Gastroesophageal sphincter (tissue), 3 donors: ENCODE data around the gene ENG.

Source experiments
- CTCF ChIP-seq, 4 experiments: fragments of 200-600 bp in 2 of 4; fragments of 450-650 bp in 2 of 4; sonication (generic) in 1 of 4; IDR thresholded peaks; one replicate each; pipeline ENCODE4 v1.5.1; 2017 to 2019; ENCODE audit warnings: antibody characterized with exemption in 4 of 4, mild to moderate bottlenecking in 2 of 4, moderate library complexity in 2 of 4
- POLR2A ChIP-seq, 2 donors: fragments of 450-650 bp; IDR thresholded peaks; one replicate each; pipeline ENCODE4 v1.6.1; 2017; ENCODE audit warnings: antibody characterized with exemption in 2 of 2, mild to moderate bottlenecking in 2 of 2, moderate library complexity in 1 of 2

GRCh38 chr9:127841087-127841835 lies 13.2 kb downstream of the ENG start:
- TF ChIP-seq POLR2A (IDR thresholded peaks at IDR 0.05) (no peak), CTCF (IDR thresholded peaks at IDR 0.05) (no peak)
